Suprapubic skin (tissue), 4 donors: ENCODE results near the gene RNF13. TPM values are rescaled to one million over a fixed set of nuclear protein-coding genes. Genes with fewer than 3 reads are reported as not detected.

Experiments
- DNase-seq, 2 donors: peaks; one replicate each; pipeline ENCODE4 v3.0.0-alpha.2; 2019; ENCODE audit warnings: low spot score in 2 of 2
- H3K27ac ChIP-seq: fragments of 200-600 bp; sonication (generic); one replicate; pipeline ENCODE4 v1.5.1; 2019
- H3K27me3 ChIP-seq: fragments of 200-600 bp; sonication (generic); one replicate; pipeline ENCODE4 v1.5.1; 2019
- H3K36me3 ChIP-seq: fragments of 200-600 bp; sonication (generic); one replicate; pipeline ENCODE4 v1.5.1; 2019
- H3K4me1 ChIP-seq: fragments of 200-600 bp; sonication (generic); one replicate; pipeline ENCODE4 v1.5.1; 2019
- H3K4me3 ChIP-seq: fragments of 200-600 bp; sonication (generic); one replicate; pipeline ENCODE4 v1.5.1; 2019; ENCODE audit warnings: mild to moderate bottlenecking
- H3K9me3 ChIP-seq: fragments of 200-600 bp; sonication (generic); one replicate; pipeline ENCODE4 v1.5.1; 2019
- EP300 ChIP-seq: sonication (generic); formaldehyde crosslinking; IDR thresholded peaks from one replicate; pipeline ENCODE4 v1.6.1; 2017; ENCODE audit warnings: antibody characterized with exemption
- POLR2A ChIP-seq, 2 donors: fragments of 450-650 bp; IDR thresholded peaks; one replicate each; pipeline ENCODE4 v1.6.1; 2017; ENCODE audit warnings: antibody characterized with exemption in 2 of 2, mild to moderate bottlenecking in 2 of 2, moderate library complexity in 2 of 2
- POLR2AphosphoS5 ChIP-seq, 3 donors: sonication (generic); formaldehyde crosslinking; IDR thresholded peaks; one replicate each; pipeline ENCODE4 v1.6.1; 2017; ENCODE audit warnings: antibody characterized with exemption in 3 of 3
- WGBS: methylation state at CpG from one replicate; pipeline ENCODE4 v1.1.5; 2018; 5-methylcytosine and 5-hydroxymethylcytosine counted together
- total RNA-seq, 4 donors: library from RNA; depleted of rRNA; stranded (reverse); fragments of >200 nt; gene quantifications; one replicate each; pipeline ENCODE4 v1.1.0, GENCODE V29; 2016
- TF ChIP-seq, protein P1 (sequence below), 2 donors: fragments of 200-600 bp in 1 of 2; fragments of 450-650 bp in 1 of 2; sonication (generic) in 1 of 2; IDR thresholded peaks; one replicate each; pipeline ENCODE4 v1.5.1; 2016 to 2019; ENCODE audit warnings: antibody characterized with exemption in 2 of 2, mild to moderate bottlenecking in 1 of 2, moderate library complexity in 1 of 2

The RNF13 gene
- total RNA-seq, 4 donors from 2014 or later: 52.1 to 78.9 (median 73.7) TPM

DNA sequence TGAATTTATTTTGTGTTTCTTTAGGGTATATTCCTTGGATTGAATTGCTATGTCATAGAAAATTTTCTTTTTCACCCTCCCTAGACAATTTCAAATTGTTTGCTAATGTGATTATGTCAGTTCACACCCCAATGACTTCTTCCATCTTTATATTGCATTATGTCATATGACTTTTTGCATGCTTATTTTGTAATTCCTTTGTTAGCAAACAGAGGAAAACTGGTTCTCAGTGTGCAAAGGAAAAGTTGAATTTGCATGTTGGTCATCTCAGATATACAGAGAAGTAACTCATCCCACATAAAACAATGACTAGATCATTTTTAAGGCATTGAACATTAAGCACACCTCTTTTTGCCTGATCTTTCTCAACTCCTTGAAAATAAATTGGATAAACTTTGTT is 3.3 kb upstream of the RNF13 start:
- H3K36me3 ChIP-seq: no peaks in the 10 kb centered on the region
- H3K27me3 ChIP-seq: no peaks in the 10 kb centered on the region
- peaks cover 25% of the 10 kb centered on the region for H3K4me1 ChIP-seq
- no peak for TF ChIP-seq EP300
- no peak for TF ChIP-seq POLR2A (IDR thresholded peaks at IDR 0.05)
- TF ChIP-seq, protein P1, sequence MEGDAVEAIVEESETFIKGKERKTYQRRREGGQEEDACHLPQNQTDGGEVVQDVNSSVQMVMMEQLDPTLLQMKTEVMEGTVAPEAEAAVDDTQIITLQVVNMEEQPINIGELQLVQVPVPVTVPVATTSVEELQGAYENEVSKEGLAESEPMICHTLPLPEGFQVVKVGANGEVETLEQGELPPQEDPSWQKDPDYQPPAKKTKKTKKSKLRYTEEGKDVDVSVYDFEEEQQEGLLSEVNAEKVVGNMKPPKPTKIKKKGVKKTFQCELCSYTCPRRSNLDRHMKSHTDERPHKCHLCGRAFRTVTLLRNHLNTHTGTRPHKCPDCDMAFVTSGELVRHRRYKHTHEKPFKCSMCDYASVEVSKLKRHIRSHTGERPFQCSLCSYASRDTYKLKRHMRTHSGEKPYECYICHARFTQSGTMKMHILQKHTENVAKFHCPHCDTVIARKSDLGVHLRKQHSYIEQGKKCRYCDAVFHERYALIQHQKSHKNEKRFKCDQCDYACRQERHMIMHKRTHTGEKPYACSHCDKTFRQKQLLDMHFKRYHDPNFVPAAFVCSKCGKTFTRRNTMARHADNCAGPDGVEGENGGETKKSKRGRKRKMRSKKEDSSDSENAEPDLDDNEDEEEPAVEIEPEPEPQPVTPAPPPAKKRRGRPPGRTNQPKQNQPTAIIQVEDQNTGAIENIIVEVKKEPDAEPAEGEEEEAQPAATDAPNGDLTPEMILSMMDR (IDR thresholded peaks at IDR 0.05): no peak
- TF ChIP-seq POLR2AphosphoS5 (IDR thresholded peaks at IDR 0.05): no peak
- no peaks in the 10 kb centered on the region for H3K9me3 ChIP-seq
- H3K27ac ChIP-seq: no peak overlapping the region
- no peak for DNase-seq
- H3K4me3 ChIP-seq: no peak overlapping the region

DNA sequence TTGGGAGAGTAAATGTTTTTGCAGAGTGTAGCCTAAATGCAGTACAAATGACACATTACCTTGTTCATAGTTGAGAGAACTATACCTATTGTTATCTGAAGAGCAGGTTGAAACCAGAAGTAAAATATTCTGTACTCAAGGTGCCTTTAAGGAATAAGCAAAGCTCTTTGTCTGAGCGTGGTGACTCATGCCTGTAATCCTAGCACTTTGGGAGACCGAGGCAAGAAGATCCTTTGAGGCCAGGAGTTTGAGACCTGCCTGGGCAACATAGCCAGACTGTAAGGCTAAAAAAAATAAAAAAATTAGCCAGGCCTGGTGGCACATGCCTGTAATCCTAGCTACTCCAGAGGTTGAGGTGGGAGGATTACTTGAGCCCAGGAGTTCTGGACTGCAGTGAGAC is 2.2 kb upstream of the RNF13 start:
- DNase-seq: no peak
- TF ChIP-seq POLR2AphosphoS5 (IDR thresholded peaks at IDR 0.05): no peak
- TF ChIP-seq EP300: no peak
- TF ChIP-seq, protein P1 (IDR thresholded peaks at IDR 0.05): no peak
- no peak for TF ChIP-seq POLR2A (IDR thresholded peaks at IDR 0.05)
- H3K4me1 ChIP-seq: peaks cover 36% of the 10 kb centered on the region
- WGBS: 70% methylated on average over 2 of the region's 2 CpGs
- no peaks in the 10 kb centered on the region for H3K36me3 ChIP-seq
- no peak overlapping the region for H3K4me3 ChIP-seq
- no peaks in the 10 kb centered on the region for H3K27me3 ChIP-seq
- H3K9me3 ChIP-seq: no peaks in the 10 kb centered on the region
- H3K27ac ChIP-seq: no peak overlapping the region

DNA sequence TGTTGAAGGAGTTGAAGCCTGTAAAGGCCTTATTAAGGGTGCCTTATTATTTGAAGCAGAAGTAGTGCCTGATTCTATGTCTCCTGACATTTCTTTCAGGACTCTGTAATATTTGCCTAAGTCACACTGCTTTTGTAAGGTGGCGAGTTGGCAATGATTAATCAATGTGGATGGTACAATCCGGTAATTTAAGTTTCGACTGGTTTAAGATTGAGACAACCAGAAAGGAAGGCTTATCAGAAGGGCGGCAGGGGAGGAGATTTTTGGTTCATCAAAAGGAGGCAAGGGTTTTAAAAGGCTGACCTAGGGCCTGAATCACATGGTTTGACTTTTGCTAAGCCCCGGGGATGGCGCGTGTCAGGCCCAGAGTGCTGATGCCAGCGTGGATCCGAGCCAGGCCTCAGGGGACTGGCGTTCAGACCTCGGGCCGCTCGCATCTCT is 830 bp upstream of the RNF13 start:
- H3K36me3 ChIP-seq: no peaks in the 10 kb centered on the region
- 13% methylated on average over 13 of the region's 13 CpGs for WGBS
- TF ChIP-seq POLR2AphosphoS5 (IDR thresholded peaks at IDR 0.05) (peak in 1 of 3 donors; percentile 20), POLR2A (IDR thresholded peaks at IDR 0.05) (no peak)
- H3K27me3 ChIP-seq: no peaks in the 10 kb centered on the region
- peak overlapping the region; percentile 100 for H3K27ac ChIP-seq
- peaks cover 50% of the 10 kb centered on the region for H3K4me1 ChIP-seq
- DNase-seq: no peak
- H3K4me3 ChIP-seq: peak overlapping the region; percentile 85
- H3K9me3 ChIP-seq: no peaks in the 10 kb centered on the region

DNA sequence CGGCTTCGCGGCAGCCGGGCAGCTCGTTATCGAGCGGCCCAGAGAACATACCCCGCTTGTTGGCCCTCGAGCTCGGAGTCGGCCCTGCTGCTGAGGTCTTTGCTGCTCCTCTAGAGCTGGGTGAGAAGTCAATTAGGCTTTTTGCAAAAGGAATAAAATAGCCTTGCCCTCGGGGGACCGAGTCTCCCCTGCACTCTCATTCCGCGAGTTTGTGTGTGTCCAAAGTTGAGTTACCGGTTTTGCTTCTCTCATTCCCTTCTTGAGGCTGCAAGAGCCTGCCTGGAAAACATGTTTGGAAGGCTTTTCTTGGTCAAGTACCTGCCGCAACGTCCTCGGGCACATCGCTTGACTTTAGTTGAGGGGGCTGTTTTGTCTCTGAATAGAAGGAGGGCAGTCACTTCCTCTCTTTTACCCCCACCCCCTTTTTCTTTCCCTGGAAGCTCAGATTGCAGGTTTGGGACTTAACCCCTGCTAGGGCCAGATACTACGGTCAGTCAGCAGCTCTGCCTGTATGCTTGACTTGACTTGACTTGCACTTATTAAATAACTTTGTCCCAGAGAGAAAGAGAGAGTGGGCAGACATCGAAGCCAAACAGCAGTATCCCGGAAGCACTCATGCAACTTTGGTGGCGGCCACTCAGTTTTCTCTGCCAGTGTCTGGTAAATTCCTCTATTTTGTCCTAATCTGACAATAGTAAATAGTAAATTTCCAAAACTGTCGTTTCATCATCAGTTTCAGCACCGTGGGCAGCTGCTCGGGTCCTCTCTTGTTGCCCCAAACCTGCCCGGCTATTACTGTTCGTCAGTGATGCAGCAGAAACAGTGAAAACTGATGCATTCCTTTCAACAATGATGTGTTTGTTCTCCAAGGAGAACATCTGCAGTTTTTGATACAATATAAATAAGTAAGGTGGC is 609 bp downstream of the RNF13 start:
- WGBS: under 1% methylated on average over 27 of the region's 29 CpGs
- Histone ChIP-seq H3K4me1 (peaks cover 55% of the 10 kb centered on the region), H3K4me3 (peak overlapping the region; percentile 85), H3K36me3 (no peaks in the 10 kb centered on the region), H3K27ac (peak overlapping the region; percentile 100), H3K9me3 (no peaks in the 10 kb centered on the region), H3K27me3 (no peaks in the 10 kb centered on the region)
- DNase-seq: no peak
- no peak for TF ChIP-seq POLR2AphosphoS5 (IDR thresholded peaks at IDR 0.05)
- TF ChIP-seq POLR2A (IDR thresholded peaks at IDR 0.05): no peak
- TF ChIP-seq, protein P1 (IDR thresholded peaks at IDR 0.05): no peak
- TF ChIP-seq EP300: no peak

DNA sequence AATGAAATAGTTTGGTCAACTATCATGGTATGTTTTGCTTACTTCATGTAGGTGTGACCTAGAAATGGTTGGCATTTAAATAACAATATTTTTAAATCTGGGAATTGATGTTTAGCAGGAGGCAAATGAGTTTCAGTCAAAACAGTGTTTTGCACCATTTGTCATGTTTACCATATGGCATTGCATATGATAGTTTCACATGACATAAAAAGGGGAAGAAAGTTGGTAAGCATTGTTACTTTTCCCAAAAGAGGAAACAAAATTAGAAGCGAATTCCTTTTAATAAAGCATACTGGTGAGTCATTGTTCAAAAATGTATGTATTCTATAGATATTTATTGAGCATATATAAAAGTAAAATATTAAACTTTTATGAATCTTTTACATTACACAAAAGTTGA is 2.3 kb downstream of the RNF13 start:
- peaks cover 58% of the 10 kb centered on the region for H3K4me1 ChIP-seq
- H3K27ac ChIP-seq: peak overlapping the region; percentile 100
- 60% methylated on average over 1 of the region's 1 CpG for WGBS

More for the DNA sequence above, 2.3 kb downstream of the RNF13 start:
- TF ChIP-seq POLR2A (IDR thresholded peaks at IDR 0.05): no peak
- no peak for TF ChIP-seq EP300
- no peak for TF ChIP-seq POLR2AphosphoS5 (IDR thresholded peaks at IDR 0.05)
- TF ChIP-seq, protein P1 (IDR thresholded peaks at IDR 0.05): no peak
- Histone ChIP-seq H3K36me3 (no peaks in the 10 kb centered on the region), H3K27me3 (no peaks in the 10 kb centered on the region), H3K4me3 (peak overlapping the region; percentile 85), H3K9me3 (no peaks in the 10 kb centered on the region)
- no peak for DNase-seq
